Endometrium (tissue), 2 donors: Measurements from ENCODE around the gene DOCK7.
"Not testable (repeated sequence)": the region's sequence is repeated elsewhere in the genome, so short reads cannot be mapped to it uniquely, and the experiment has no call there.

ENCODE experiments used
- FAIRE-seq: peaks from 2 replicates; lab custom pipeline; 2012; peaks lifted over from hg19 to GRCh38; lab: Jason Lieb, UNC
- donor health status: control.
- donor health status: control.

The DOCK7 gene

GRCh38 chr1:62694479-62694878 lies 6.3 kb upstream of the DOCK7 start:
- FAIRE-seq: not testable (repeated sequence)

GRCh38 chr1:62693123-62693522 lies 4.9 kb upstream of the DOCK7 start:
- FAIRE-seq: no peak

- no peak for FAIRE-seq
Measured at GRCh38 chr1:62691062-62691844, 3.1 kb upstream of the DOCK7 start.

- no peak for FAIRE-seq
Measured at GRCh38 chr1:62689524-62689923, 1.3 kb upstream of the DOCK7 start.

- no peak for FAIRE-seq
Measured at GRCh38 chr1:62688687-62689085, 500 bp upstream of the DOCK7 start.

- no peak for FAIRE-seq
Measured at GRCh38 chr1:62687421-62687902, 724 bp downstream of the DOCK7 start.

GRCh38 chr1:62686822-62687221 lies 1.4 kb downstream of the DOCK7 start:
- no peak for FAIRE-seq

- FAIRE-seq: no peak
Measured at GRCh38 chr1:62685431-62685859, 2.7 kb downstream of the DOCK7 start.

GRCh38 chr1:62682531-62682930 lies 5.7 kb downstream of the DOCK7 start:
- FAIRE-seq: no peak

- FAIRE-seq: not testable (repeated sequence)
Measured at GRCh38 chr1:62680992-62681391, 7.2 kb downstream of the DOCK7 start.

GRCh38 chr1:62677822-62678221 lies 10.4 kb downstream of the DOCK7 start:
- FAIRE-seq: not testable (repeated sequence)

- no peak for FAIRE-seq
Measured at GRCh38 chr1:62676611-62677356, 11.4 kb downstream of the DOCK7 start.

GRCh38 chr1:62673629-62674028 lies 14.6 kb downstream of the DOCK7 start:
- FAIRE-seq: no peak

GRCh38 chr1:62672029-62672428 lies 16.2 kb downstream of the DOCK7 start:
- no peak for FAIRE-seq

- FAIRE-seq: no peak
Measured at GRCh38 chr1:62654744-62655143, 33.4 kb downstream of the DOCK7 start.

GRCh38 chr1:62652387-62652786 lies 35.8 kb downstream of the DOCK7 start:
- no peak for FAIRE-seq

- no peak for FAIRE-seq
Measured at GRCh38 chr1:62643283-62643682, 44.9 kb downstream of the DOCK7 start.

GRCh38 chr1:62637392-62638105 lies 50.6 kb downstream of the DOCK7 start:
- no peak for FAIRE-seq

GRCh38 chr1:62628506-62628905 lies 59.7 kb downstream of the DOCK7 start:
- FAIRE-seq: no peak

- FAIRE-seq: no peak
Measured at GRCh38 chr1:62625415-62625814, 62.8 kb downstream of the DOCK7 start.

- FAIRE-seq: no peak
Measured at GRCh38 chr1:62621907-62622306, 66.3 kb downstream of the DOCK7 start.

GRCh38 chr1:62613890-62614289 lies 74.3 kb downstream of the DOCK7 start:
- no peak for FAIRE-seq

- no peak for FAIRE-seq
Measured at GRCh38 chr1:62613325-62613727, 74.9 kb downstream of the DOCK7 start.
